GM12875 (cell line): ENCODE data around the gene FAM193B.

Source experiments
- H3K4me3 ChIP-seq: one replicate; pipeline ENCODE4 v1.5.1; 2011; ENCODE audit warnings: low read depth, low read length, control low read depth
- TF ChIP-seq, protein P1 (sequence below): IDR thresholded peaks from 2 replicates; pipeline ENCODE4 v1.5.1; 2011; ENCODE audit warnings: low read depth, mild to moderate bottlenecking, control low read depth, inconsistent platforms, low read length, moderate library complexity, borderline replicate concordance; ENCODE audit not compliant: insufficient read depth

The FAM193B gene

DNA sequence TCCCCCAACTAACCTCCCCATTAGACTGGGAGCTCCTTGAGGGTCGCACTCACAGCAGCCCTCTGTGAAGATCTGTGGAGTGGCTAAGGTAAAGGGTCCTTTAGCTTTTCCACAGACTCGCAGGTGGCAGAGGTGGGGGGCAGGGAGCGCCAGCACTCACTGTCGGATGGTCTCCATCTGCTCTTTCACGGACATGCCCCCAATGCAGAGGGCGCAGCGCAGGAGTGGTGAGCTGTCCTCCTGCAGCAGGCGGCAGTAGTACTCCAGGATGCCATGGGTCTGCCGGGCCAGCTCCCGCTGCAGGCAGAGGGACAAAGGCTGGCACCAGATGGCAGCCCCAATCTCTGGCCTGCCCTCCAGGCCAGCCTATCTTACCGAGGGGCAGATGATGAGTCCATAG lies 39.8 kb downstream of the FAM193B start:
- TF ChIP-seq, protein P1, sequence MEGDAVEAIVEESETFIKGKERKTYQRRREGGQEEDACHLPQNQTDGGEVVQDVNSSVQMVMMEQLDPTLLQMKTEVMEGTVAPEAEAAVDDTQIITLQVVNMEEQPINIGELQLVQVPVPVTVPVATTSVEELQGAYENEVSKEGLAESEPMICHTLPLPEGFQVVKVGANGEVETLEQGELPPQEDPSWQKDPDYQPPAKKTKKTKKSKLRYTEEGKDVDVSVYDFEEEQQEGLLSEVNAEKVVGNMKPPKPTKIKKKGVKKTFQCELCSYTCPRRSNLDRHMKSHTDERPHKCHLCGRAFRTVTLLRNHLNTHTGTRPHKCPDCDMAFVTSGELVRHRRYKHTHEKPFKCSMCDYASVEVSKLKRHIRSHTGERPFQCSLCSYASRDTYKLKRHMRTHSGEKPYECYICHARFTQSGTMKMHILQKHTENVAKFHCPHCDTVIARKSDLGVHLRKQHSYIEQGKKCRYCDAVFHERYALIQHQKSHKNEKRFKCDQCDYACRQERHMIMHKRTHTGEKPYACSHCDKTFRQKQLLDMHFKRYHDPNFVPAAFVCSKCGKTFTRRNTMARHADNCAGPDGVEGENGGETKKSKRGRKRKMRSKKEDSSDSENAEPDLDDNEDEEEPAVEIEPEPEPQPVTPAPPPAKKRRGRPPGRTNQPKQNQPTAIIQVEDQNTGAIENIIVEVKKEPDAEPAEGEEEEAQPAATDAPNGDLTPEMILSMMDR: no peak
- no peak overlapping the region for H3K4me3 ChIP-seq

DNA sequence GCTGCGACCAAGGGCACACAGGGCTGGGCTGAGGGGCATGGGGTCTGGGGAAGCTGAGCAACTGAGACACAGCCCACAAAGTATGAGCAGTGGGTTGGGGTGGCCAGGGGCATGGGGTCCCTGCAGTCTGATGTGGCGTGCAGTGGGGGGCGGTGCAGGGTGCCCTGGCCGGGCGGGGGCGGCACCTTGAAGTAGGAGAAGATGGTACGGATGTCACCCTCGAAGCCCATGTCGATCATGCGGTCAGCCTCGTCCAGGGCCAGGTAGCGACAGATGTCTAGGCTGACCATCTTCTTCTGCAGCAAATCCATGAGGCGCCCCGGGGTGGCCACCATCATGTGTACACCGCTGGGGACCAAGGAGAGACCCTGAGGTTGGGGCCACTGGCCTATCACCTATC lies 40.9 kb downstream of the FAM193B start:
- TF ChIP-seq, protein P1: no peak

DNA sequence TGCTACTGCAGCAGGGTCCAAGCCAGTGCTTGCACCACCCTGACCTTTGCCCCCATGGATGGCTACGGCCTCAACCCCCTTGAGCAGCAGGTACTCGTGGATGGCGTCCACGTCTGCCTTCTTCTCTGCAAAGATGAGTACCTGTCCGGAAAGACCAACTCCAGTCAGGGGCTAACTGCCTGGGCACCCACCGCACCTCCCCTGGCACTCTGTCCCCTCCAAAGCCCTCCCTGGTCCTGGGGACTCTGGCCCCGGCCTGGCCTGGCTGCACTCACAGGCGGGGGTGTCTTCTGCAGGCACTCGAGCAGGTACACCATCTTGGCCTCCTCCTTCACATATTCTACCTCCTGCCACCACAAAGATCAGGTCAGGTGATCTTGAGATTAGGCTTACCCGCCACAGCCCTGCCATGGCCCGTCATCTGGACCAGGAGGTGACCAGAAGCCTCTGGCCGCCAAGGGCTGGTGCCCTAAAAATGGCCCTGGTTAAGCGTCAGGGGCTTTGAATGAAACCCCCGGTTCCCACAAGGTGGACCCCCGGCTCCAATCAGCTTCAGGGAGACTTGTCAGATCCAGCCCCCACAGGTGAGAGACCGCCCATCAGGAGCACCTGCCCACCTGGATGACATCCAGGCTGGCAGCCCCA lies 41.5 kb downstream of the FAM193B start:
- H3K4me3 ChIP-seq: no peak overlapping the region
- TF ChIP-seq, protein P1: no peak

More for the DNA sequence above, 40.9 kb downstream of the FAM193B start:
- no peak overlapping the region for H3K4me3 ChIP-seq

DNA sequence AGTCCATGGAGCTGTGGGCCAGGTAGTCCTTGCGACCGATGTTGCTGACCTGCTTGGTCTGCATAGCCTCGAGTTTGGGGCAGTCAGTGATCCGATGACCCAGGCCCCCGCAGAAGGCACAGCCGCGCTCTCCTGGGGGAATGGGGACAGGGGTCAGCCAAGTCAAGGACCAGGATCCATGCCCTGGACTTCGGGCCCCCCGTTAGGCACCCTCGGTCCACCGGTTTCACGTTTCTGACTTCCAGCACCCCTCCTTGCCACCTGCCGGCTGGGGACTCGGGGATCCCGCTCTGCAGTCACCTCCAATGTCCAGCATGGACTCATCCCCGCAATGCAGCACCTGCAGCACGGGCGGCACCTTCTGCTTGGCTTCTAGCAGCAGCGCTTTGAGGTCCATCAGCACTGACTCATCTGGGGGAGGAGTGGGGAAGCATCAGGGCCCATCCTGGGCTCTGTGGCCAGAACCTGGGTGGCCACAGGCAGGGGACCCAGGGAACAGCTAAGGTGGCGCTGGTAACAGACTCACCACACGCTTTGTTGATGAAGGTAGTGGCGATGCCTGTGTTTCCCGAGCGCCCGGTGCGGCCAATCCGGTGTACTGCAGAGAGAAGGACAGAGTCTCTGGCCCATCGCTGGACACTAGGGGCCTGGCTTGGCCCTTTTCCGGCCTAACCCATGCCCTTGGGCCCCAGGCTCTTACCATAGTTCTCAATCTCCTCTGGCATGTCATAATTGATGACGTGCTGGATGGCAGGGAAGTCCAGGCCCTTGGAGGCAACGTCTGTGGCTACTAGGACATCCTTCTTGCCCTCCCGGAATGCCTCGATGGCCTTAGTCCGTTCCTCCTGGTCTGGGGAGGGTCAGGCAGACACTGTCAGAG lies 42.3 kb downstream of the FAM193B start:
- H3K4me3 ChIP-seq: no peak overlapping the region
- TF ChIP-seq, protein P1: no peak

DNA sequence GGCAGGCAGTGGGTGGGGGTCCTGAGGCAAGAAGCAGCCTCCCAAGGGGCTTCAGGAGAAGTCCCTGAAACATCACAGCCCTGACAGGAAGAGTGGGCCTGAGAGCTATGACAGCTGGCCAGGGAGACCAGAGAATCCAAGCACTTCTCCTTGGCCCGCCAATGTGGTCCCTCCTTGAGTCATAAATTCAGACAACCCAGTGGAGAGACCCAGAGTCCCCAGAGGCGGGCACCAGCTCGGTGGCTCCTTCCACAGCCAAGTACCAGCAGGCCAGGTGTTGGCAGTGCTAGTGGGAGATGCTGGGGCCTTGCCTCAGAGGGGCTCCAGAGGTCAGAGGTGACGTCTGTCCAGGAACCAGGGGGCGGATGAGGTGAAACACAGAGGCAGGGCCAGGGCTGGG lies 43.2 kb downstream of the FAM193B start:
- no peak overlapping the region for H3K4me3 ChIP-seq
- TF ChIP-seq, protein P1: no peak

DNA sequence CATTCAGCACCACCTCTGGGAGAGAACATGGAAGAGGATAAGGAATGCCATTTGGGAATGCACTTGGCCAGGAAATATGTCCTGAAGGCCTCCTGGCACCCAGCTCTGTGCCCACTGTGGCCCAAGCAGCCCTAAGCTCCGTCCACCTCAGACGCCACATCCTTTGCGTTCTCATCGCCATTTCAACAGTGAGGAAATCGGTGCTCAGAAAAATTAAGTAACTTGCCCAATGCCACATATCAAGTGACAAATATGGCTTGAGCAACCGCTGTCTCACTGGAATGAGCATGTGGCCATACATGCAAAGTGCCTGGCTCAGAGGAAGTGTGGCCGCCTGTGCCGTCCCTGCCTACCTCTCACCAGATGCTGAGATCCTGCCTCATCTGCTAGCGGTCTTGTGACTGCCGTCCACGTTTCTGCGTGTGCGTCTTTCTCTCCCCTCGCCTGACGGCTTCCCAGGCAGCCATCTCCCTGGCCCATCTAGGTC lies 43.8 kb downstream of the FAM193B start:
- TF ChIP-seq, protein P1: no peak
- no peak overlapping the region for H3K4me3 ChIP-seq
